ENCODE measurements around the gene ELL. TPM values are rescaled to one million over a fixed set of nuclear protein-coding genes. Genes with fewer than 3 reads are reported as not detected.

ELL gene
- total and polyA plus RNA-seq, 9 of the 15 experiments (the other 6 are each of a cell fraction or from before 2014, with no cell fraction given): 0.24 to 22.5 (median 4.1) TPM

- TF ChIP-seq ZNF655 (CRISPR knock-in tag; IDR thresholded peaks at IDR 0.05): no peak
- peak; percentile 54 for TF ChIP-seq NCOA4 (IDR thresholded peaks at IDR 0.05; ENCODE audit: partially characterized antibody)
- no peak for TF ChIP-seq TBL1XR1 (IDR thresholded peaks at IDR 0.05; ENCODE audit: low read length in 2 of 2)
- no peak for TF ChIP-seq NELFE (IDR thresholded peaks at IDR 0.05; ENCODE audit: insufficient read depth, insufficient read length)
- TF ChIP-seq U2AF1 (optimal IDR thresholded peaks at IDR 0.05; ENCODE audit: low read depth, low read length): no peak
- TF ChIP-seq MEF2A (IDR thresholded peaks at IDR 0.05; ENCODE audit: control insufficient read depth, low read depth, low read length): no peak
- peak; percentile 74 for TF ChIP-seq SUPT5H (IDR thresholded peaks at IDR 0.05)
- TF ChIP-seq MNT (conservative IDR thresholded peaks at IDR 0.05): peak; percentile 89 to 94
- TF ChIP-seq ZNF740 (CRISPR knock-in tag; IDR thresholded peaks at IDR 0.05): peak; percentile 31; the same call in 1 of the 2 replicates
- no peak for TF ChIP-seq ZNF740 (tag; IDR thresholded peaks at IDR 0.05)
- no peak for TF ChIP-seq THRA (IDR thresholded peaks at IDR 0.05)
- peak; percentile 98 for TF ChIP-seq ETV1 (tag; conservative IDR thresholded peaks at IDR 0.05; ENCODE audit: low read depth)
- TF ChIP-seq ARNT (IDR thresholded peaks at IDR 0.05): peak; percentile 66 to 77; a peak in 3 of 4 replicates
- no peak for TF ChIP-seq ZNF507 (tag; conservative IDR thresholded peaks at IDR 0.05)
- peak; percentile 51; the same call in 1 of the 2 replicates for TF ChIP-seq CREB3L1 (IDR thresholded peaks at IDR 0.05; ENCODE audit: borderline replicate concordance, low read depth)
- peak; percentile 58 to 60 for TF ChIP-seq E2F6 (IDR thresholded peaks at IDR 0.05; ENCODE audit: borderline replicate concordance in 1 of 2, extremely low read depth in 1 of 2, insufficient read depth in 1 of 2, insufficient read length in 1 of 2, low read depth in 1 of 2, low read length in 1 of 2, poor library complexity in 1 of 2, severe bottlenecking in 1 of 2)
- TF ChIP-seq DLX4 (CRISPR knock-in tag; IDR thresholded peaks at IDR 0.05): no peak
- peak; percentile 53; the same call in 1 of the 2 replicates for TF ChIP-seq NBN (IDR thresholded peaks at IDR 0.05; ENCODE audit: low read depth)
These were observed 35.7 kb upstream of the ELL start, which contains the start of gene KXD1 (continued) for GRCh38 chr19:18557411-18558201.
